ENCODE results near the gene LCN10.

The LCN10 gene

DNA sequence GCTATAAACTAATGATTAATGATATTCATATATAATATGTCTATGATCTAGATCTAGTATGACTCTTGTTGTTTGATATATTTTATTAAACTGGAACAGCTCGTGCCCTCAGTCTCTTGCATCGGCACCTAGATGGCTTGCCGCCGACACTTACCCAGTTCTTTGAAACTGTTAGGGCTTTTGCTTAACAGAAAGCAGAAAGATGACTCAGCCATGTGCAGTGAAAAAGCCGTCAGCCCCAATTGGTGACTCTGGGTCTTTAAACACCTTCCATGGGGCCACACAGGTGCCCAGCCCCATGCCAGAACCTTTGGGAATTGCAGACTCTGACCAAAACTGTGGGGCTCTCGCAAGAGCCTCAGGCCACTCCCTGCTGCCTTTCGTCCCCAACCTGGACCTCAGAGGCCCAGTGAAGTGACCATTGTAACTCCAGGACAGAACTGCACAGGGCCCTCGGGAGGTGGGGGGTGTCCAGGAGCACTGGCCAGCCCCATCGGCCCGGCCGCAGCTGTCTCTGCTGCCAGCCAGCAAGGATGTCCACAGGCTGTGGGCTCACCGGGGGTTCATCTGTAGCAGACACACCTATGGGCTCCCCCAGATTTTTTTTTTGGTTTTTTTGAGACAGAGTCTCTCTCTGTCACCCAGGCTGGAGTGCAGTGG, 7.8 kb downstream of the LCN10 start:
- DNase-seq: no peak

DNA sequence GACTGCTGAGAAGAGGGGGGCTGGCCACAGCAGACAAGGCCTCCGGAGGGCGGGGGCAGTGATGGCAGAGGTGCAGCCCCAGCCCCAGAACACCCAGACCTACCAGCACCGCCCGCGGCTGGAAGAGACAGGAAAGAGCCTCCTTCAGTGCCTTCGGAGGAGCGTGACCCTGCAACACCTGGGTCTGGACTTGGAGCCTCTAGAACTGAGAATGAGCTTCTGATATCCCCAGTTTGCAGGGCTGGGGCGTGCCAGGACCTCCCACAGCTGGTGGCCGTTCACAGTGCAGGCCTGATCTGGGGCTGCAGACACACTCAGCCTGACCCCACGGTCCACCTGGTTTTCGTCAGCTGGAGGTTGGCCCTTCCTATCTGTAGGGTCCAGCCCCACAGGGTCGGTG, 9.1 kb downstream of the LCN10 start:
- no peak for DNase-seq

DNA sequence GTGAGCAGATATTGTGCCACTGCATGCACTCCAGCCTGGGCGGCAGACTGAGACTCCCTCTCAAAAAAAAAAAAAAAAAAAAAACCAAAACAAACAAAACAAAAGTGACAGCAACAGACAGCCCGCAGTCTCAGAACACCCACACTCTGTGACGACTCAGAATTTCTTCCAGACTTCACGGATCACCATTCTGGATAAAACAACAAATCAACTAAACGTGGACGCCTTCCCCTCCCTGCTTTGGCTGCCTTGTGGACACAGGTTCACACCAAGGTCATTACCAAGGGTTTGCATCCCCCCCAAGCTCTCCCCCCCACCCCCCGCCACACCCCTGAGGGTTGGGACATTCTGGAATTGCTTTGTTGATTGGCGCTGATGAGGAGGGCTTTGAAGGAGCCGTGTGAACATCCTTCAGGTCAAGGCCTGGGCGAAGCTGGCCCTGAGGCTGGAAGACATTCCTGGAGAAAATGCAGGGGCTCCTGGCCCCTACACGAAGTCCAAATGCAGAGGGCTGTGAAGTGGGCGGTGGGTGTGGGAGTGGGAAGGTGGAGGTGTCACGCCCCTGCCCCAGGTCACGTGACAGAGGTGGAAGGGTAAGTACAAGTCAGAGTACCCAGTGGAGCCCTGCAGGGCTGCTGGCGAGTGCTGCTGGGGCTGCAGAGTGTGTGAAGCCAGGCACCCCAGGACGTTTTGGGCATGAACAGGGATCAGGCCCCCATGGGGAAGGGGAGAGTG, 10.1 kb downstream of the LCN10 start:
- DNase-seq: no peak

DNA sequence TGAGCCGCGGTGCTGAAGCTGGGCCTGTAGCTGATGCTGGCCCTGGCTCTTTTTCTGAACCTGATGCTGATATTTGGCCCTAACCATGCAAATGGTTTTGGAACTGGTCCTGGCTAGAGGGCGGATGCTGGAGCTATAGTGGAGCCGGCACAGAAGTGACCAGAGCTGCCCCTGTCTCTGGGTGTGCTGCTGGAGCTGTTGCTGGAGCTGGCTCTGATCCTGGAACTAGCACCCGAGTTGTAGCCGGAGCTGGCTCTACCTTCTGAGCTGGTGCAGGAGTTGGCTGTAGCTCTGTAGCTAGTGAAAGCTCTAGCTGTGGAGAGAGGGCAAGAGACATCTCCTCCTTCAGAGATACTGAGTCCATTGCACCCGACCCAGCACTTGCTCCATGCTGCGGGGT, 12.8 kb downstream of the LCN10 start:
- no peak for DNase-seq

DNA sequence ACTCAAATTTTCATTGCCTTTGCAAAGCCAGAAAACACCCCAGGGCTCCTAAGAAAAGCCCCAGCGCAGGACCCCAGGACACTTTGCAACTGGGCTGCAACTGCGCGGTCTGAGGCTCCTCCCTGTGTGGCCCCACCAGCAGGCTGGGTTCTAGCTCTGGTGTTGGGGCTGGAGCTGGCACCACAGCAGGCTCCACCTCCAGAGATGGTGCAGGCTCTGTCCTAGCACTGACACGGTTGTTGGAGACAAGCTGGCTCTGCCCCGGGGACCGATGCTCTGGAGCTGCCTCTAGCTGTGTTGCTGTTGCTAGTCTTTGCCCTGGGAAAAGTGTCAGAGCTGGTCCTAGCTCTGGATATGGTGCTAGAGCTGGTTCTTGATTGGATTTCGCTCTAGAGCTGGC, 13.6 kb downstream of the LCN10 start:
- DNase-seq: no peak

DNA sequence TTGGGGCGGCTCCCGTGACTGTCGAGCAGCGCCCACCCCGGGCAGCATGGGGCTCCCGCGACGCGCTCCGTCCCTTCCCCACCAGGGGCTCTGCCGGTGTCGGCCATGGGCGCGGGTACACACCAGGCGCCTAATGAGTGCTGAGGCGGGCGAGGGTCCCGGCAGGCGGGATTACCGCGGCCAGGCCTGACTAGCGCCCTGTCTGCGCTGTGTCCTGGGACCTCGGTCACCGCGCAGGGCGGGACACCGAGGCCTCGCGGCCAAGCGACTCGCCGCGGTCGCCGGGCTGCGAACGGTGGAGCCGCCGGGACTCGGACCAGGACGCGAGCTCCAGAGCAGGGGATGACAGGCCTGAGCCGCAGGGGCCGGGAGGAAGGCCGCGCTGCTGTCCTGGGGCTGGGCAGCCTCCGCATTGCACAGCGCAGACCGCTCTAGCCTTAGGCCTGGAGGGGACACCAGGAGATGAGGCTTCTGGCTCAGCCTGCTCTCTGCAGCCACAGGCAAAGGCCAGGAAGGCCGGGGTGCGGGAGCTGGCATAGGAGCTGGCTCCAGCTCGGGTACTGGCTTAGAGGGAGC, 14.1 kb downstream of the LCN10 start:
- DNase-seq: no peak

DNA sequence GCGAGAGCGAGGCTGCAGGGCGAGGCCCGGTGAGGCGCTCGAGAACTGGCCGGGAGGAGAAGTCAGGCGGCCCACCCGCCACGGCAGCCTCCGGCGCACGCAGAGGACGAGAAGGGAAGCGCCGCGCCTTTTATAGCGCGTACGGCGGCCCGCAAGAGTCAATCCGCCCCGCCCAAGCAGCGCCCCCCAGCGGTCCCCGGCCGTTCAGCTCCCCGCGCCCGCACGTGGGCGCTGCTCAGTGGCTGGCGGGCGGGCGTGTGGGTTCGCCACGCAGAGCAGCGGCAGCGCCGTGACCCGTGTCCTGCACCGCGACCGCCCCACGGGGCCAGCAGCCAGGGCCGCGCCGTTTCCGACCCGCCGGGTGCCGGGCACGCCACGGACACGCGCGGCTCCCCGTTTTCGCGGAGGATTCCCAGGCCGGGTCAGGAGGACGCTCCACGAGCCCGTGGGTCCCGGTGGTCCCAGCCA, 14.6 kb downstream of the LCN10 start:
- peak; percentile 85 for DNase-seq

DNA sequence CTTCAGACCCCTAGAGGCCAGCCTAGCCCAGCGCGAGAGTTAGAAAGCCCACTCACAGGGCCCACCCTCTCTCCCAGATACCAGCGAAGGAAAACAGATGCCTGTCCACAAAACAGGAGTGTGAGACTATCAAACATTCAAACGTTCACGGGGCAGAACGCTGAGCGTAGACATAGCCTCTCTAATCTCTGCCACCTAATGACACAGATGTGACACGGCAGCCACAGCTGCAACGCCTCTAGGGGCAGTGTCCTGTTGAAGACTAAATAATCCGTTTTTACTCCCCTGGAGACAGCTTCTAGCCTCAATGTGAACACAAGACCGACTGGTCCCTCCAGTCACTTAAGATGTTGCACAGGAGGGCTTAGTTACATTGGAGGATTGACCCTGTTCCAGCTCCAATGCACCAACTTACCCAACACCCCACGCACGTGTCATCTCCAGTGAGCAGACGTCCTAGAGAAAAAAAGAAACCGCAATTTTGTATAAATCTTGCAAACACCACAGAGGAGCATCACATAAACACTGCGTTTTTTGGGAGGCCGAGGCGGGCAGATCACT, 16.0 kb downstream of the LCN10 start:
- DNase-seq: no peak

DNA sequence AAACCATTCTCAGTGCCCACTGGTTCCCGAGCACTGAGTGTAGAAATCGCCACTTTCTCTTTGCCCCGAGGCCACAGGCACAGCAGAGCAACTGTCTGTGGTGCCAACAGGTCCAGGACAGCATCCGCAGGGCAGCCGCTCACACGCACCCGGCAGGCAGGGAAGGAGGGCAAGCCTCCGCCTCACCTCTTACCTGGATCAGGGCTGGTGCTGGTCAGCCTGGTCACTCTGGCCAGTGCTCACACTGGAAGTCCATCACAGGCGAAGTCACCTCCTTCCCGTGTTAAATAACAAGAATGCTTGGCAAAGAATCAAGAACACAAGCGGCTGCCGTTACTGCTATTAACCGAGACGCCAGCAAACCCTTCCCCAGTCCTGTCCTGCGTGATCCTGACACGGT, 16.6 kb downstream of the LCN10 start:
- no peak for DNase-seq

DNA sequence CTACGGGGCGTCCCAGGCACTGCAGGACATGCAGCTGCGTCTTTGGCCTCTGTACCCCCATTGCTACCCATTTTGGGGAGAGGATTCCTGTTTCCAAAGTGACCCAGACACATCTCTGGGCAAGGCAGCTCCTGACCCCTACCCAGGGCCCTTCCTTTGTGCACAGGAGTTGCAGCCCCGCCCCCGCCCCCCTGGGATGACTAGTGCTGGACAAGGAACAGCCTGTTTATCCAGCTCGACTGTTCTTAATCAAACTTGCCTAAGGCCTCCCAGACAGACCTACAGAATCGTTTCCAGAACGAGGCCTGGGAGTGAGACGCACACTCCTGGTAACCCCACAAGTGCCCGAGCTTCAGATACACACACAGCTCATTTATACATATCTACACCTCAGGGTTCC, 17.1 kb downstream of the LCN10 start:
- DNase-seq: no peak

DNA sequence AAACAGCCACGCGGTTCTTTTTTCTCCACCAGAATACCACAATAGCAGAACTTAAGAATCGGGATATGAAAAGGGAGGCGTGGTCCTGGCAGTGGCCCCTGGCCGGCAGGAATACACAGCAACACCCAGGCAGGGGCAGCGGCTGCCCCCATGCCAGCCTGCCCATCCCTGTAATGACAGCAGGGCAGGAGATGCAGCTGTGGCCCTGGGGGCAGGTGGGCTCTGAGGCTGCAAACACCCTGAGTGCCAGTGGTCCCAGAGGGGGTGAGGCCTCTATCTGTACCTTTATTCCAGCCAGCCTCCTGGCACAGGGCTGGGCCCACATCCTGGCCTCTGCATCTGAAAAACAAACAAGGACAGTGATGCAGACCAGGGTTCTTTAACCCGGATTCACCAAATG, 18.0 kb downstream of the LCN10 start:
- no peak for DNase-seq

DNA sequence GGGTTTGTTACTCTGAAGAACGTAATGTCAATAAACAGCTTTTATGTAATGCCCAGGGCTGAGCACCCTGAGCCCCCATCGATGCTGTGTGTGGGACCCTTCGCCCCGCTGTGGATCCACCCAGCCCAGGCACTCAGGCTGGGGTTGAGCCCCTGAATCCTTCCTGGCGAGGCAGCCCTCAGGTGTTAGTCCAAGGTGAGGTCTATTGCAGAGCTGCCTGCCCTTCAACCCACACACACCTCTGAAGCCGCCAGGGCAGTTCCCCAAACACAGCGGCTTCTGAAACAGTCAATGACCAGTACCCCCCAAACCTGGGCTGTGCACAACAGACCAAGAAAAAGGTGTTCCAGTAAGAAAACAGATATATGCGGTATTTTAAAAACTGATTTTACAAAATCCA, 18.8 kb downstream of the LCN10 start:
- no peak for DNase-seq

DNA sequence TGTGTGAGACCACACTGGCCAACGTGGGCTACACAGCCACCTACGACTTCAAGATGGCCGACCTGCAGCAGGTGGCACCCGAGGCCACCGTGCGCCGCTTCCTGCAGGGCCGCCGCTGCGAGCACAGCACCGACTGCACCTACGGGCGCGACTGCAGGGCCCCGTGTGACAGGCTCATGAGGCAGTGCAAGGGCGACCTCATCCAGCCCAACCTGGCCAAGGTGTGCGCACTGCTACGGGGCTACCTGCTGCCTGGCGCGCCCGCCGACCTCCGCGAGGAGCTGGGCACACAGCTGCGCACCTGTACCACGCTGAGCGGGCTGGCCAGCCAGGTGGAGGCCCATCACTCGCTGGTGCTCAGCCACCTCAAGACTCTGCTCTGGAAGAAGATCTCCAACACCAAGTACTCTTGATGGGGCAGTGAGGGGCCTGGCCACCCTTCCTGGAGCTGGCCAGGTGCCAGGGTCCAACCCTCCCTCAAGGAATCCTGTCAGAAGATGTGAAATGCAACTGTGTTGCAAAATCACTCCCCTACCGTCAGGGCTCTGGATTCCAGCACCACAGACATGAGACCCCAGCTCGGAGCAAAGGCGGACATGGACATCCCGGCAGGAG, 19.3 kb downstream of the LCN10 start:
- no peak for DNase-seq

DNA sequence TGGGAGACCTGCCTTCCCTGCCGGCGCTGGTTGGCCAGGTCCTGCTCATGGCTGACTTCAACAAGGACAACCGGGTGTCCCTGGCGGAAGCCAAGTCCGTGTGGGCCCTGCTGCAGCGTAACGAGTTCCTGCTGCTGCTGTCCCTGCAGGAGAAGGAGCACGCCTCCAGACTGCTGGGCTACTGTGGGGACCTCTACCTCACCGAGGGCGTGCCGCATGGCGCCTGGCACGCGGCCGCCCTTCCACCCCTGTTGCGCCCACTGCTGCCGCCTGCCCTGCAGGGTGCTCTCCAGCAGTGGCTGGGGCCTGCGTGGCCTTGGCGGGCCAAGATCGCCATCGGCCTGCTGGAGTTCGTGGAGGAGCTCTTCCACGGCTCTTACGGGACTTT, 19.8 kb downstream of the LCN10 start:
- no peak for DNase-seq

DNA sequence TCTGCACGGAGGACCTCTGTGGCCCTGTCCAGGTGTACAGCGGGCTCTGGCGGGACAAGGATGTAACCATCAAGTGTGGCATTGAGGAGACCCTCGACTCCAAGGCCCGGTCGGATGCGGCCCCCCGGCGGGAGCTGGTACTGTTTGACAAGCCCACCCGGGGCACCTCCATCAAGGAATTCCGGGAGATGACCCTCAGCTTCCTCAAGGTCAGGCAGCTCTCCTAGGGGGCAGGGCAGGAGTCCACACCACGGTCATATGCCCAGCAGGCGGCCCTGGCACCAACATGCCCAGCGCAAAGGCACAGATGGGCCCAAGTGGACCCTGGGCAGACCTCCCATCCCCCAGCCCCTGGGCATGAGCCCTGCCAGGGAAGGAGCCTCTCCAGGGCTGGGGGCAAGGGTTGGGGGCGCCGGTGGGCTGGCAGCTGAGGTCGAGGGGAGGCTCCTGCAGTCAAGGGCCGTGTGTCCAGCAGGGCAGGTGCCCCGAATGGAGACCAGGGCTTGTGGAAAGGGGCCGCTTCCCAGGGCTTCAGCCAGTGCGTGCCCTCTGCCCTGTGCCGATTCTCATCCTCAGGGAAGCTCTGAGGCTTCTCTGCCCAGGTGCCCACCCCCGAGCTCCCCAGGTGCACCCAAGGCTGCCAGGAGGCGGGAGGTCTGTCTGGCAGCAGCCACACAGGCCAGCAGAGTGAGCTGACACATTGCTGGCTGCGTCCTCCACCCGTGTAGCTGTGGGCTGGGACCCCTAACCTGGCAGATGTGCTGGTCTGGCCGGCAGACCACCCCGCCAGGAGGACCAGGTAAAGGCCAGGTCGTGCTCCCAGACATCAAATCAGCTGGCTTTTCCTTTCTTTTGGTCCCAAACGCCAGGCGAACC, 20.4 kb downstream of the LCN10 start:
- DNase-seq: no peak

DNA sequence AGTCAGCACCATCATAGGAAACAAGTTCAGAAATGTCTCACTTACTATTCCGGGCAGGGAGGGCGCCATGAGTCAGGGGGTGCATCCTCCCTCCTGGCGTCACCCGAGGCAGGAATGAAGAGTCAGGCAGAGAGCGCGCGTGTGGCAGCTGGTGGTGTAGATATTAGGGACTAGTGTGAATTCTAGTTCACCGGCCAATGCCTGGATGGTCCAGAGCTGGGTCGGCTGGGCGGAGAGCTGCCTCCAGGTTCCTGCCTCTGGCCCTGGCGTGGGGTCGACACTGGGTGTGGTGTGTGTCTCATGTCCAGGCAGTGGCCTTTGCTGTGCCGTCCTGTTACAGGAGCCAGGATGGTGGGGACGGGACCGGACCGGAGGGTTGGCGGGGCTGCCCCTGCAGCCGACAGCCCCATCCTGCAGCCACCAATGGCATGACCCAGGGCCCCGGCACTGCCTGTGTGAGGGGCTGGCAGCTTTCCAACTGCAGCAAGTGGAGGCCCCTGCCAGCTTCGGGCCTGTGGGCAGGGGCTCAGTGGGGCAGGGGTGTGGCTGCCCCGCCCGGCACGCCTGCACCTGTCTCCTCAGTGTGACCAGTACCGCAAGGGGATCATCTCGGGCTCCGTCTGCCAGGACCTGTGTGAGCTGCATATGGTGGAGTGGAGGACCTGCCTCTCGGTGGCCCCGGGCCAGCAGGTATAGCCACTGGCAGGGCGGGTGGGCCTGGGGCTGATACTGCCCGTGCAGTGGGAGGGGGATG, 21.2 kb downstream of the LCN10 start:
- DNase-seq: no peak

DNA sequence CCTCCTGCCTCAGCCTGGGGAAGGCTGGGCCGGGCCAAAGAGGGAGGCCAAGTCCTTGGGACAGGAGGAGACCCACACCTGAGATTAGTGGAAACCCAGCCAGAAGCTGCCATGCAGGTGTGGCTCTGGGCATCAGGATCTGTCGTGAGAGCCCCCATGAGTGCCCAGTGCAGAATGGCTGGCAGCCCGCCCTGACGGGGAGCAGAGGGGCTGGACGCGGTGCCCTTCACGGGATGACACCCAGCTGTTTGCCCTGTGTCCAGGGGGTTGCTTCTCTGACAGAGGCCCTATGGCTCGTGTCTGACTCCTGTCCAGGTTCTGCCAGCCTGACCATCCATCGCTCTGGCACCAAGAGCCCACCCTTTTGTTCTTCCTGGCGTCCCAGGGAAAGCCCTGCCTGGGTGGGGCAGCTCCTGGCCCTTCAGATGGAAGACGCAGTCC, 21.8 kb downstream of the LCN10 start:
- DNase-seq: no peak

DNA sequence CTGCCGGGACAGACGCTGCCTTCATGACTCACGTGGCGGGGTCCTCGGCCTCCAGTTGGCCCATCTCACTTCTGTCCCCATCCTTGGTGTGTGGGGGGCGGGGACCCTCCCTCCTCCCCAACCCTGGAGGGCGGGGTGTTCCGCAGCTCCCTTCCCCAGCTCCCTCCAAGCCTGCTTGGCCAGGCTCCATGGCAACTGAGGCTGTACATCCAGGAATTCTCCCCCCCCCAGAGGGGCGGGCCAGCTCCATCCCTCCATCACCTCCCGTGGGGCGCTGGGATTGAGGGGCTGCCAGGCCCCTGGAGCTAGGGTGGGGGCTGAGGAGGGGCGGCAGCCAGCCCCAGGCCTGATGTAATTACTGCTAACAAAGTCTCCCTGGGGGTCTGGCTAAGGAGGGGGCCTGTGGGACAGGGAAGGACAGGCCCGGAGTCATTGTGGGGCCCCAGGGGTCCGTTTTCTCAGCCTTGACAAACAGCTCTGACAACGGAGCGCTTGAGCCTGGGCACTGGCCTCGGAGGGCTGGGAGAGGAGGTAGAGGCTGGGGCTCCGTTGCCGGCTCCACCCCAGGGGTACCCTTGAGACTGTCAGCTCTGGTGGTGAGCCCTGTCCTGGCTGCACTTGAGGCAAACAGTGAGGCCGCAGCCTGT, 22.4 kb downstream of the LCN10 start:
- DNase-seq: no peak

DNA sequence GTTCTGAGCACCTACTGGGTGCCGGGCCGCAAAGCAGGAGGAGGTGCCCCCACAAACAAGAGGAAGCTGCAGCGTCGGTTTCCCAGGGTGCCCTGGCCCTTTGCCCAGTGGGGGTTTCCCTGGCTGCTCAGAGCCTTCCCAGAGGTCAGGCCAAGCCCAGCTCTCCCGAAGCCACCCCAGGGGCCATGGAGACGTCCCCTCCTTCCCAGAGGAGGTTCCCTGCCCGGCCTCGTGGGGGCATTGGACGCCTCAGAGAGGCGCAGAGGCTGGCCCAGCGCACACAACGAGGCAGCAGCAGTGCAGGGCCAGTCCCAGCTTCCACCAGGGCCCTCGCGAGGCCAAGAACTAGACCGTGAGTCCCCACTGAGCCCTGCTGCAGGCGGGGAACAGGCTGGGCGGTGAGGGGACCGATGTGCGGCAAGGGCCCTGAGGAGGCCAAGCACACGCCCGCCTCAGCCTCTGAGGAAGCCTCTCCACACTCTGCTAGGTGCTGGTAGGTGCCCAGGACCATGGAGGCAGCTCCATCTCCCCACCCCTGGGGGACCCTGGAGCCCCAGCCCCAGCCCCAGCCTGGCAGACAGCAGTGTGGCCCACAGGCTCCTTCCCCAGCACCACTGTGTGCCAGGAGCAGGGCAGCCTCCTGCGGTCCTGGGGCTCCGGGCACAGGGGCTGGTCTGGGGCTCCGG, 23.4 kb downstream of the LCN10 start:
- DNase-seq: no peak
